ENCODE measurements around the gene UAP1L1.

Gene UAP1L1

DNA sequence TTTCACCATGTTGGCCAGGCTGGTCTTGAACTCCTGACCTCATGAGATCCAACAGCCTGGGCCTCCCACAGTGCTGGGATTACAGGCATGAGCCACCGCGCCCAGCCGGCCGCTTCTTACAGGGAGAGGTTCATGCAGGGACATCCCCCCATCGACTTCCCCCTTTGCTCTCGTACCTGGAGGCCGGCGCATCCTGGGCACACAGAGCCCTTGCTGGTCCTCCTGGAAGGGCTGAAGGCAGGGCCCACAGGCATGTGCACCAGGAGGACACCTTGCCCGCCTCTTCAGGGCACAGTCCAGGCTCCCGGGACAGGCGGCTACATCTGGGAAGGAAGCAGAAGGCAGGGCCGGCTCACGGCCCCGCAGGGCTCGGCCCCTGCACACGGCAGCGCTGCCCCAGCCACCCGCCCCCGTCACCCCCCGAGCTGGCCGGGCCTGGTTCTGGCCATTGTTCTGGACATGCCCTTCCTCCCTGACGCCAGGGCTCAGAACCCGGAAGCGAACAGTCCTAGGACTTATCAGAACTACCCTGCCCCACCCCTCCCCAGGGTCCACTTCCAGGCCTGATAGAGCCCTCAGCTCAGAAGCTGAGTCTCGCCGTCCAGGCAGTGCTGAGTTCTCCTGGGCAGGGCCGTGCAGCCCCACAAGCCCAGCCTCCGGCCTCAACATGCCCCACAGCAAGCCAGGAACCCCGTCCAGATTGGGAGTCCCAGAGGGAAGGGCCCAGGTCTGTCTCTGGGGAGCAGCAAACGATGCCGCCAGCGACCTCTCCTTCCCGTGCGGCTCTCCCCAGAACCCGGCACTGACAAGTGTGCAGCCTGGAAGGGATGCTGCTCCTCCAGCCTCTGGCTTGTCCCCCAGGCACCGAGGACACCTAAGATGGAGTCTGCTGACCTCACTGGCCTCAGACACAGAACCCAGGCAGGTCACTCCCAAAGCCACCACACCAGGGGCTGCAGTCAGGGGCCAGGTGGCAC is 34.3 kb upstream of the UAP1L1 start:
- FAIRE-seq = no peak

DNA sequence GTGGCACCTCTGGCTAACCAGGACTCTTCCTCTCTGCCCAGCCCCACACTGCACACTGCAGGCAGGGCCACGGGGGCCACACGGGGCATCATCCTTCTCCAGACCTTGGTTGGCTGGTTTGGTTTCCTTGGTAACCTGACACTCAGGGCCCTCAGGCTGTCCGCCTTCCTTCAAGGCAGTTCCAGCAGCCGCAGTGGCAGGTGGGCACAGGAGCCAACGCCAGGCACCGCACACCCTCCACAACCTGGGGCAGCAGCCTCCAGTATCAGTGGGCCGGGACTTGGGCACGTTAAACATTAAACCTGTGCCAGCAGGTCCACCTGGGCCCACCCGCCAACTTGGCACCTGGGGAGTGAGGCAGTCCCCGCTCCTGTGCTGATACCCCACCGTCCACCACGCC is 33.3 kb upstream of the UAP1L1 start:
- FAIRE-seq (no peak), DNase-seq (ENCODE audit: insufficient read length) (no peak)
- TF ChIP-seq POLR2AphosphoS5 (IDR thresholded peaks at IDR 0.05; ENCODE audit: low read depth, low read length) (no peak), POLR2A (IDR thresholded peaks at IDR 0.05; ENCODE audit: low read depth, low read length) (no peak), TAF1 (IDR thresholded peaks at IDR 0.05; ENCODE audit: borderline replicate concordance, low read depth, low read length) (no peak)

More for the DNA sequence above, 34.3 kb upstream of the UAP1L1 start:
- TF ChIP-seq TAF1 (IDR thresholded peaks at IDR 0.05; ENCODE audit: borderline replicate concordance, low read depth, low read length) (no peak), POLR2A (IDR thresholded peaks at IDR 0.05; ENCODE audit: low read depth, low read length) (no peak), POLR2AphosphoS5 (IDR thresholded peaks at IDR 0.05; ENCODE audit: low read depth, low read length) (no peak)
- DNase-seq (ENCODE audit: insufficient read length) = no peak

DNA sequence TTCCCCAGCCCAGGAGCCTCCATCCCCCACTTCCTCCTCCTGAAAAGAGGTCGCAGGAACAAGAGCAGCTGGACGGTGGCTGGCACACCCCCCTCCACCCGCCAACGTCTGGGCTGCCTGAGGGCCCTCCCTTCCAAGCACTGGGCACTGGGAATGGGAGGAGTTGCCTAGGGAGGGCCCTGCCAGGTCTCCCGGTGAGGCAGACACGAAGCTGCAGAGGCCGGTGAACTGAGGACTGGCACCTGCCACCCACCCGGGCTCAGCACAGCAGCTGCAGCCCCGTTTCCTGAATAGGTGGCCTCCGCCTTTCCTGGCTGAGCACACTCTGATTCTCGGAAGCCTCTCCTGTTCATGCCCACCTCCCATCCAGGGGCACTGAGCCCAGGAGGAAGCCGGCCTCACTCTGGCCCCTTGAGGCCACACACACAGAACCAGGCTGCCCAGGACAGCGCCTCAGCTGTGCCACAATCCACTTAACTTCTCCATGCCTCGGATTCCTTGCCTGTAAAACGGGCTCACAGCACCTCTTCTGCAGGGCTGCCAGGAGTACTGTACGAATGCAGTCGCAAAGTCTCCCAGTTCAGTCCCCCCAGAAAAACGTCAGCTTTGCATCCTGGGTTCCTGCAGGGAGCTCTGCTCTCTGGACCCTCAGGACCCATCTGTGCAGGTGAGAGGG is 32.7 kb upstream of the UAP1L1 start:
- DNase-seq (ENCODE audit: insufficient read length) (no peak), FAIRE-seq (no peak)
- TF ChIP-seq TAF1 (IDR thresholded peaks at IDR 0.05; ENCODE audit: borderline replicate concordance, low read depth, low read length) = no peak
- no peak for TF ChIP-seq POLR2A (IDR thresholded peaks at IDR 0.05; ENCODE audit: low read depth, low read length)
- TF ChIP-seq POLR2AphosphoS5 (IDR thresholded peaks at IDR 0.05; ENCODE audit: low read depth, low read length) = no peak

DNA sequence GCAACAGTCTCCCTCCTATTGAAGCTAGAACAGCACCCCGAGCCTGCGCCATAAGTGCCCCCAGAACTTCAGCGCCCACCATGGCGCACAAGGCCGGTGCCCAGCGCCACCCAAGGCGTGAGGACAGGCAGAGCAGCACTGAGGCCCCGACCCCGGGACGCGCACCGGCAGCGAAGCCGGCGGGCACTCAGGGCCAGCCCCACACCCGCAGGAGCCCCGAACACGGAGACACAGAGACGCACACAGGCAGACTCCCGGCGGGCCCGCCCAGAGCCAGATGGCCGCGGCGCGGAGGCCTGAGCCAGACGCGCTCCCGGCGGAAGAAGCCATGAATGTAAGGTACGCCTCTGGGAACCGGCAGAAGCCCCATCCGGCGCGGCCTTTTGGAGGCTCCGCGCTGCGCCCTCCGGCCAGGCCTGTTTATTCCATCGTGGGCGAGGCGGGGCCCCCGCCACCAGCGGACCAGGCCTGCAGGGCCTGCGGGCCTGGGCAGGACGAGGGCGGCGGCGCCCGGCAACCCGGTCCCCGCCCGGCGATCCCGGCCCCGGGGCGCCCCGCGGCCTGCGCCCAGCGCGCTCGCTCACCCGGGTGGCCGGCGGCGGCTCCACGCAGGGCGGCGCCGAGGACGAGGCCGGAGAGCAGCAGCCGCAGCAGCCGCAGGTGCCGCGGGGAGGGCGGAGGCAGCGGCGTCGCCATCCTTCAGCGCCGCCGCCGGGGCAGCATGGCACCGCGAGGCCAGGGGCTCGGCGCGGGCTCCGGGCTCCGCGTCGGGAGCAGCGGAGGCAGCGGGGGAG is 31.8 kb upstream of the UAP1L1 start:
- no peak for TF ChIP-seq POLR2A (IDR thresholded peaks at IDR 0.05; ENCODE audit: low read depth, low read length)
- TF ChIP-seq POLR2AphosphoS5 (IDR thresholded peaks at IDR 0.05; ENCODE audit: low read depth, low read length) = no peak
- TF ChIP-seq TAF1 (IDR thresholded peaks at IDR 0.05; ENCODE audit: borderline replicate concordance, low read depth, low read length) = no peak
- DNase-seq (ENCODE audit: insufficient read length) (no peak), FAIRE-seq (no peak)

DNA sequence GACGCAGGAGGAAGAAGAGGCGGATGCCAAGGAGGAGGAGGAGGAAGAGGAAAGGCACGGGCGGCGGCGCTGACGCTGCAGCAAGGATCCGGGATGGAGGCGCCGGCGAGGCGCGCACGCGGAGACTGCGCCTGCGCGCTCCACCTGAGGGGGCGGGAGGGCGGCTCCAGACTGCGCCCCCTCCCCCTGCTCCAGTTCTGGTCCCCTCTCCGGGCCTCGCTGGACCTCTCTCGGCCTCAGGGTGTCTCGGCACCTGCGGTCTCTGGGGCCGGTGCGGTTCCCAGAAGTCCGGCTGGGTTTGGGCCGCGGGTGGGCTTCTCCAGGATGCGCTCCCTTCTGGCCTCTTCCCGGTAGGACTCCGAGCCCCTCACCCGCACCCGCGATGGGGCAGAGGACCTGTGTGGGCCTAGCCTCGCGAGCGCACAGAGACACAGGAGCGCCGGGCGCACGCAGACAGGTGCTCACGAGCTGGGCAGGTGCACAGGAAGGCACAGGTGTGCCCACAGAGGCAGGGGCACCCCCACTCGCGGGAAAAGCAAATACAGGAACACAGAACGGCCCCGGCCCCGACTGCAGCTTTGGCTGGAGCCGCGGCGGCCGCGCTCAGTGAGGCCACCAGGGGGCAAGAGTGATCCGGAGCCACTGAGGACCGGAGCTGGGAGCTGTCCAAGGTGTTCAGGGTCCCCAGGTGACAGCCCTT is 31.1 kb upstream of the UAP1L1 start, which contains the start of gene NPDC1:
NPDC1 (minus strand) TSS at position 90 of the 700 bp plus-strand sequence. CDS start 188 bp downstream, outside the sequence.
- peak; percentile 97 for DNase-seq (ENCODE audit: insufficient read length)
- TF ChIP-seq TAF1 (IDR thresholded peaks at IDR 0.05; ENCODE audit: borderline replicate concordance, low read depth, low read length) = no peak
- no peak for TF ChIP-seq POLR2AphosphoS5 (IDR thresholded peaks at IDR 0.05; ENCODE audit: low read depth, low read length)
- TF ChIP-seq POLR2A (IDR thresholded peaks at IDR 0.05; ENCODE audit: low read depth, low read length) = no peak
- FAIRE-seq = peak; percentile 72

DNA sequence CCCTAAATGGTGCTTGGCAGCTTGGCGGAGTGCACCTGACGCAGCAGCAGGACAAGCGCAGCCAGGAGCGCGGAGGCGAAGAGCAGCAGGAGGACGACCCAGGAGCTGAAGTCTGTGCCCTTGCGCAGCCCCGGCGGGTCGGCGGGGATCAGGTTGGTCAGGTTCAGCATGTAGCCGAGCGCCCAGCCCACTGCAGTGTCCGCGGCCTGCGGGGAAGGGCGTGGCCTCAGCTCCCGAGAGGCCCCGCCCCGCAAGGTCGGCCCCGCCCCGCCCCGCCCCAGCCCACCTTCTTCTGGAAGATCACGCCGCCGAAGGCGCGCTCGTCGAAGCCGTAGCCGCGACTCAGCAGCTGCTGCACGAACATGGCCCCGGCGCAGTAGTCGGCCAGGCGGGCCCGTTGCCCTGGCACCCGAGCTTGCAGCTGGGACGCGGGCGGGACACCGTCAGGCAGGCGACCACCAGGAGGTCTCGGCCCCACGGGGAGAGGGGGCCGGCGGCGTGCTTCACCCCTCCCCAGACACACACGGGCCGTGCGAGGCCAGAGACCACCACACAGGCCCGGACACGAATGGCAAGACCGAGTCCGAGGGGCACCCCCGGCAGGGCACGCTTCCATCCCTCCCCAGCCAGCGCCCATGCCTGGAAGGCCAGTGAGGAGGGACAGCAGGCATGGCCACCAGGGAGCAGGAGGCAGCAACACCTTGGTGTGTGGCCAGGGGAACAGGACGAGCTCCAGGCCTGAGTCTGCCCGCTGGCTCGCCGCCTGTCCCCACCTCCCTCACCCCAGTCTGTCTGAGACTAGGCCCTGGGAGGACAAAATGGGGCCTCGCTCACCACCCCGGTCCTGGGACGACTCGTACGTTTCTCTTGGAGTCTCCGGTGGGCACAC is 28.4 kb upstream of the UAP1L1 start:
- no peak for FAIRE-seq
- DNase-seq (ENCODE audit: insufficient read length) = no peak
- TF ChIP-seq POLR2AphosphoS5 (IDR thresholded peaks at IDR 0.05; ENCODE audit: low read depth, low read length) (no peak), POLR2A (IDR thresholded peaks at IDR 0.05; ENCODE audit: low read depth, low read length) (no peak)

DNA sequence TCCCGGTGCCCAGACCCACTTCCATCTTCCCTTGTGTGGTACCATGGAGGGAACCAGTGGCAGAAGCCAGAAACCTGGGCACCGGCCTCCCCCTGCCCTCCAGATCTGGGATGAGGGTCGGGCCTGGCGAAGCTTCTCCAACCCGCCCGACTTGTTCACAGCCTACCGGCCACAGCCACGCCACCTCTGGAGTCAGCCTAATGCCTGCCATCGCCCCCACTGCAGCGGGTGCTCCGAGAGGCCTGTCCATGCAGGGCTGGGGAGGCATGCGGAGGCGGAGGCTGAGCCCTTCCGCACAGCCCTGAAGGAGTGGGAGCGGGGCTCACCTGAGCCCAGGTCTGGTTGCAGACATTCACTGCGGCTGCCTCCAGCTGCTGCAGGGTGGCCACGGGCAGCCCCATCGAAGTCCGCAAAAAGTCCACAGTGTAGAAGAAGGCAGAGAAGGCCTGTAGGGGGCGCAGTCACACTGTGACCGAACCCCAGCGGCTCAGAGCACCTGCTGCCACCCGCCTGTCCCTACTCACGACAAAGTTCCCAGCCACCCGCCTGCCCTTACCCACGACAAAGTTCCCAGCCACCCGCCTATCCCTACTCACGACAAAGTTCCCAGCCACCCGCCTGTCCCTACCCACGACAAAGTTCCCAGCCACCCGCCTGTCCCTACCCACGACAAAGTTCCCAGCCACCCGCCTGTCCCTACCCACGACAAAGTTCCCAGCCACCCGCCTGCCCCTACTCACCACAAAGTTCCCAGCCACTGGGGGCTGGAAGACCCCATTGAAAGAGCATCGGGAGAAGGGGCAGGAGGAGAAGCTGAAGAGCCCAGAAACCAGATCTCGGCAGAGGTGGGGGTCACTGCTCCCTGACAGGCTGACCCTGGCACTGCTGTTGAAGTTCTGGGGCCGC is 27.5 kb upstream of the UAP1L1 start:
- DNase-seq (ENCODE audit: insufficient read length) (no peak), FAIRE-seq (no peak)
- no peak for TF ChIP-seq POLR2AphosphoS5 (IDR thresholded peaks at IDR 0.05; ENCODE audit: low read depth, low read length)
- TF ChIP-seq TAF1 (IDR thresholded peaks at IDR 0.05; ENCODE audit: borderline replicate concordance, low read depth, low read length) = no peak
- no peak for TF ChIP-seq POLR2A (IDR thresholded peaks at IDR 0.05; ENCODE audit: low read depth, low read length)

DNA sequence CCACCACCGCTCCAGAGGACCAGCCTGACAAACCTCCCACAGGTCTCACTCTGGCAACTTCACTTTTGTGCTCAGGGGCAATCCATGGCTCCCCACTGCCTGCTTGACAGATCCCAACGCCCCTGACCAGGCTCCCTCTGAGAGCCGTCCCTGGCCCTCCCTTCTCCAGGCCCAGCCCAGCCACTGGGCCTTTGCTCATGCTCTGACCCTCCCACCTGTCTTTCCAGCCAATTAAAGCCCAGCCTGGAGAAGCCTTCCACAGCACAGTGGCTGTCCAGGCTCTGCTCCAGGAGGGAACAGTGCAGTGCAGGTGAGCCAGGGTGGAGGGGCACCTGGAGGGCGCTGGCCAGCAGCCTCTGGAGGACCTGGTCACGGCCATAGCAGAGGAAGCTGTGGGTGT is 26.7 kb upstream of the UAP1L1 start:
- FAIRE-seq (no peak), DNase-seq (ENCODE audit: insufficient read length) (no peak)
- TF ChIP-seq TAF1 (IDR thresholded peaks at IDR 0.05; ENCODE audit: borderline replicate concordance, low read depth, low read length) (no peak), POLR2AphosphoS5 (IDR thresholded peaks at IDR 0.05; ENCODE audit: low read depth, low read length) (no peak), POLR2A (IDR thresholded peaks at IDR 0.05; ENCODE audit: low read depth, low read length) (no peak)

DNA sequence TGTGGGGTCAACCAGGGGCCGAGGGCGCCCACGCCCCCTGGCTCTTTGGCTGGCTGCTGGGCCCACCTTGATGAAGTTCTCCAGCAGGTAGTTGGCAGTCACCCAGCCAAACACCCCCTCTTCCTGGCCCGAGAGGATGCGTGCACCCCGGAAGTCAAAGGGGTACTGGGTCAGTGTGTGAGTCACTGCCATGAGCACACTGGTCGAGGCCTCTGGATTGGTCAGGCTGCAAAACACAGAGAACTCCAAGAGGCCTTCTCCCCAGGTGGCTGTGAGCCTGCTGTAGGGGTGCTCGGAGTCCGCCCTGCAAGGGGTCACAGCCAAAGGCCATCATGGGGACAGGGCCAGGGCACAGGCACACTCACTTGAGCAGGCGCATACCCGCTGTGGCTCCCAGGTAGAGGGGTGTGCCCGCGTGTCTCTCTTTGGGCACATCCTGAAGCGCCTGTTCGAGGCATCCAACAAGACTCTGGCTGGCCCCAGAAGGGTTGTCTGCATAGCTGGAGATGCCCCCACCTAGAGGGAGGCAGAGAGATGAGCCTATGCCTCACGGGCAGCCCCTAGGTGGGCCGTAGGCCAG is 26.1 kb upstream of the UAP1L1 start:
- FAIRE-seq = no peak
- DNase-seq (ENCODE audit: insufficient read length) = no peak
- TF ChIP-seq POLR2AphosphoS5 (IDR thresholded peaks at IDR 0.05; ENCODE audit: low read depth, low read length) (no peak), POLR2A (IDR thresholded peaks at IDR 0.05; ENCODE audit: low read depth, low read length) (no peak), TAF1 (IDR thresholded peaks at IDR 0.05; ENCODE audit: borderline replicate concordance, low read depth, low read length) (no peak)

All from GM12892 (cell line).